ENCODE results near the gene NCBP3.

The NCBP3 gene

GRCh38 chr17:3888343-3889171 lies 42.5 kb upstream of the NCBP3 start (continued):
- peak; percentile 94 for TF ChIP-seq ZBTB26 (tag by site-specific recombination; optimal IDR thresholded peaks at IDR 0.05)
- no peak for TF ChIP-seq ZNF558 (tag by site-specific recombination; IDR thresholded peaks at IDR 0.05)
- TF ChIP-seq TSHZ1 (tag by site-specific recombination; IDR thresholded peaks at IDR 0.05; ENCODE audit: borderline replicate concordance), result peak; percentile 73
- TF ChIP-seq PRDM6 (tag by site-specific recombination; IDR thresholded peaks at IDR 0.05), result no peak
- TF ChIP-seq ZNF645 (tag by site-specific recombination; IDR thresholded peaks at IDR 0.05), result no peak
- no peak; the same call in 1 of the 2 replicates for TF ChIP-seq ZNF707 (tag by site-specific recombination; IDR thresholded peaks at IDR 0.05)
- peak; percentile 99 for TF ChIP-seq ZBTB8A (tag by site-specific recombination; IDR thresholded peaks at IDR 0.05)
- no peak for TF ChIP-seq ZNF623 (tag by site-specific recombination; IDR thresholded peaks at IDR 0.05)
- TF ChIP-seq ZNF302 (tag by site-specific recombination; IDR thresholded peaks at IDR 0.05; ENCODE audit: low read depth), result no peak
- TF ChIP-seq AEBP2 (tag by site-specific recombination; IDR thresholded peaks at IDR 0.05; ENCODE audit: borderline replicate concordance), result no peak
- no peak for TF ChIP-seq ELK4 (IDR thresholded peaks at IDR 0.05; ENCODE audit: borderline replicate concordance, low read depth, low read length)
- no peak for TF ChIP-seq ZSCAN18 (tag by site-specific recombination; IDR thresholded peaks at IDR 0.05)
- no peak for TF ChIP-seq ZNF518A (tag by site-specific recombination; conservative IDR thresholded peaks at IDR 0.05; ENCODE audit: low read depth)
- TF ChIP-seq YY1 (tag by site-specific recombination; IDR thresholded peaks at IDR 0.05), result 0 out of 2 replicates have a peak, but pooled peaks have one; percentile 73
- no peak for TF ChIP-seq ZNF146 (tag by site-specific recombination; IDR thresholded peaks at IDR 0.05)
- TF ChIP-seq ZNF544 (tag by site-specific recombination; IDR thresholded peaks at IDR 0.05), result no peak
- TF ChIP-seq ZNF404 (tag by site-specific recombination; IDR thresholded peaks at IDR 0.05), result no peak
- TF ChIP-seq ZXDB (tag by site-specific recombination; IDR thresholded peaks at IDR 0.05), result peak; percentile 84; the same call in 1 of the 2 replicates
- TF ChIP-seq ZNF555 (tag by site-specific recombination; conservative IDR thresholded peaks at IDR 0.05), result no peak
- TF ChIP-seq ZSCAN23 (tag by site-specific recombination; IDR thresholded peaks at IDR 0.05), result no peak; the same call in 1 of the 2 replicates
- no peak for TF ChIP-seq ZNF776 (tag by site-specific recombination; IDR thresholded peaks at IDR 0.05; ENCODE audit: borderline replicate concordance)

Measured in HEK293 (cell line).